Stimulated activated CD8-positive, alpha-beta memory T cell treated with anti-CD3 and anti-CD28 coated beads, Interleukin-12 subunit alpha, Interleukin-12 subunit beta, amount 100 ng/mL, for 24 hours (primary cell): ENCODE data around the gene HPCAL1.
A peak's percentile ranks its signal among the peaks of the same experiment; 100 is the strongest.

ENCODE experiments used
- DNase-seq: peaks from one replicate; pipeline ENCODE4 v3.0.0-alpha.2; 2020; ENCODE audit errors: extremely low read depth

The HPCAL1 gene

GRCh38 chr2:10426726-10427617 lies 124.3 kb downstream of the HPCAL1 start:
- no peak for DNase-seq

- DNase-seq = no peak
These were observed 124.9 kb downstream of the HPCAL1 start for GRCh38 chr2:10427618-10427949.

GRCh38 chr2:10428355-10428754 lies 125.7 kb downstream of the HPCAL1 start:
- no peak for DNase-seq

GRCh38 chr2:10428924-10429323 lies 126.2 kb downstream of the HPCAL1 start:
- no peak for DNase-seq

- DNase-seq = no peak
These were observed 128.3 kb downstream of the HPCAL1 start for GRCh38 chr2:10430886-10431622.

- no peak for DNase-seq
These were observed 129.1 kb downstream of the HPCAL1 start for GRCh38 chr2:10431797-10432196.

- no peak for DNase-seq
These were observed 129.8 kb downstream of the HPCAL1 start for GRCh38 chr2:10432311-10433181.

- DNase-seq = no peak
These were observed 130.7 kb downstream of the HPCAL1 start for GRCh38 chr2:10433264-10433946.

- no peak for DNase-seq
These were observed 131.5 kb downstream of the HPCAL1 start for GRCh38 chr2:10433947-10434885.

- peak; percentile 35 for DNase-seq
These were observed 132.4 kb downstream of the HPCAL1 start for GRCh38 chr2:10434886-10435819.

- DNase-seq = no peak
These were observed 133.1 kb downstream of the HPCAL1 start for GRCh38 chr2:10435820-10436204.

GRCh38 chr2:10436583-10437110 lies 133.9 kb downstream of the HPCAL1 start:
- no peak for DNase-seq

GRCh38 chr2:10437806-10438205 lies 135.1 kb downstream of the HPCAL1 start:
- DNase-seq = no peak

GRCh38 chr2:10438688-10439087 lies 136.0 kb downstream of the HPCAL1 start:
- DNase-seq = no peak

GRCh38 chr2:10439185-10439879 lies 136.6 kb downstream of the HPCAL1 start:
- DNase-seq = no peak

- no peak for DNase-seq
These were observed 137.3 kb downstream of the HPCAL1 start for GRCh38 chr2:10439971-10440370.

GRCh38 chr2:10440736-10441135 lies 138.0 kb downstream of the HPCAL1 start:
- no peak for DNase-seq

- DNase-seq = no peak
These were observed 139.2 kb downstream of the HPCAL1 start for GRCh38 chr2:10441948-10442347.
